OCI-LY7 (cell line): ENCODE data around the gene PPP1R3E. TPM values are rescaled to one million over a fixed set of nuclear protein-coding genes. Genes with fewer than 3 reads are reported as not detected.
A peak's percentile ranks its signal among the peaks of the same experiment; 100 is the strongest.
"Not testable (repeated sequence)": the region's sequence is repeated elsewhere in the genome, so short reads cannot be mapped to it uniquely, and the experiment has no call there.

Experiments
- BruUV-seq: library from RNA; stranded (reverse); fragments of 400-500 nt; replicated peaks from 2 replicates; lab custom pipeline; 2021; lab: Mats Ljungman, UMichigan
- CTCF ChIA-PET: fragments of 300-600 bp; sonication (Branson Sonifier 250); formaldehyde crosslinking; loops from one replicate; lab custom pipeline; 2022; ENCODE audit warnings: antibody characterized with exemption; ENCODE audit not compliant: unreplicated experiment; lab: Charles Lee
- POLR2A ChIA-PET: fragments of 300-600 bp; sonication (Branson Sonifier 250); formaldehyde crosslinking; loops from one replicate; lab custom pipeline; 2022; ENCODE audit warnings: antibody characterized with exemption; lab: Charles Lee
- DNase-seq: peaks from one replicate; pipeline ENCODE4 v3.0.0-alpha.2; 2015; ENCODE audit warnings: low spot score
- H2AFZ ChIP-seq: fragments of 200-600 bp; sonication (generic), shearing (Covaris generic); 2 replicates; pipeline ENCODE4 v1.6.1; 2014; ENCODE audit warnings: mild to moderate bottlenecking, antibody characterized with exemption, low read length, moderate library complexity
- H3K27ac ChIP-seq: fragments of 200-600 bp; sonication (generic); 2 replicates; pipeline ENCODE4 v1.5.1; 2014; ENCODE audit warnings: mixed run types, low read depth, mild to moderate bottlenecking, moderate library complexity, low read length, inconsistent platforms; ENCODE audit not compliant: poor library complexity, severe bottlenecking
- H3K36me3 ChIP-seq: fragments of 200-600 bp; sonication (generic); 2 replicates; pipeline ENCODE4 v1.6.1; 2014; ENCODE audit warnings: mild to moderate bottlenecking, antibody characterized with exemption, low read length, moderate library complexity, mixed read lengths; ENCODE audit not compliant: insufficient read depth
- H3K4me1 ChIP-seq: fragments of 200-600 bp; sonication (generic); 2 replicates; pipeline ENCODE4 v1.5.1; 2014; ENCODE audit warnings: mild to moderate bottlenecking, low read length; ENCODE audit not compliant: insufficient read depth, poor library complexity, severe bottlenecking
- H3K4me2 ChIP-seq: fragments of 200-600 bp; sonication (generic); 2 replicates; pipeline ENCODE4 v1.6.1; 2014; ENCODE audit warnings: mild to moderate bottlenecking, low read length
- H3K4me3 ChIP-seq: fragments of 200-600 bp; sonication (generic); 2 replicates; pipeline ENCODE4 v1.5.1; 2014; ENCODE audit warnings: mild to moderate bottlenecking, low read depth, low read length; ENCODE audit not compliant: poor library complexity, severe bottlenecking
- H3K79me2 ChIP-seq: fragments of 200-600 bp; sonication (generic); 2 replicates; pipeline ENCODE4 v1.6.1; 2016; ENCODE audit warnings: low read depth, mild to moderate bottlenecking, low read length, moderate library complexity, mixed read lengths; ENCODE audit not compliant: insufficient read depth
- H3K9me2 ChIP-seq: fragments of 200-600 bp; sonication (generic); 2 replicates; pipeline ENCODE4 v1.6.1; 2016; ENCODE audit warnings: mild to moderate bottlenecking, low read length, mixed read lengths; ENCODE audit not compliant: insufficient read depth
- H3K9me3 ChIP-seq: fragments of 200-600 bp; sonication (generic); 2 replicates; pipeline ENCODE4 v1.6.1; 2014; ENCODE audit warnings: mild to moderate bottlenecking, mixed run types, low read length, mixed read lengths
- H4K20me1 ChIP-seq: fragments of 200-600 bp; sonication (generic); 2 replicates; pipeline ENCODE4 v1.6.1; 2014; ENCODE audit warnings: mild to moderate bottlenecking, antibody characterized with exemption, low read length, moderate library complexity, mixed read lengths; ENCODE audit not compliant: insufficient read depth
- EZH2phosphoT487 ChIP-seq: fragments of 200-600 bp; sonication (generic); IDR thresholded peaks from 2 replicates; pipeline ENCODE4 v1.6.1; 2018; ENCODE audit warnings: low read depth, borderline replicate concordance, mild to moderate bottlenecking, mixed run types, antibody characterized with exemption, low read length, moderate library complexity, mixed read lengths
- intact Hi-C: fragments of 100-400 bp; cut with micrococcal nuclease; formaldehyde crosslinking; loops from one replicate; pipeline ENCODE4 v1.10.0; 2022; ENCODE audit not compliant: unreplicated experiment
- total RNA-seq, 2 experiments: library from RNA; depleted of rRNA in 1 of 2; stranded (reverse); fragments of >200 nt in 1 of 2; shearing (Covaris generic) in 1 of 2; gene quantifications; 2 replicates each; pipeline ENCODE4 v1.2.3, GENCODE V29; 2014 to 2022
- TF ChIP-seq, protein P1 (sequence below): fragments of 200-600 bp; sonication (generic); conservative IDR thresholded peaks from 2 replicates; pipeline ENCODE4 v1.5.1; 2014; ENCODE audit warnings: mild to moderate bottlenecking, antibody characterized with exemption, low read length, moderate library complexity, mixed read lengths

PPP1R3E gene
- total RNA-seq, 2 experiments from 2014 or later, result 31.0 to 95.5 TPM

DNA sequence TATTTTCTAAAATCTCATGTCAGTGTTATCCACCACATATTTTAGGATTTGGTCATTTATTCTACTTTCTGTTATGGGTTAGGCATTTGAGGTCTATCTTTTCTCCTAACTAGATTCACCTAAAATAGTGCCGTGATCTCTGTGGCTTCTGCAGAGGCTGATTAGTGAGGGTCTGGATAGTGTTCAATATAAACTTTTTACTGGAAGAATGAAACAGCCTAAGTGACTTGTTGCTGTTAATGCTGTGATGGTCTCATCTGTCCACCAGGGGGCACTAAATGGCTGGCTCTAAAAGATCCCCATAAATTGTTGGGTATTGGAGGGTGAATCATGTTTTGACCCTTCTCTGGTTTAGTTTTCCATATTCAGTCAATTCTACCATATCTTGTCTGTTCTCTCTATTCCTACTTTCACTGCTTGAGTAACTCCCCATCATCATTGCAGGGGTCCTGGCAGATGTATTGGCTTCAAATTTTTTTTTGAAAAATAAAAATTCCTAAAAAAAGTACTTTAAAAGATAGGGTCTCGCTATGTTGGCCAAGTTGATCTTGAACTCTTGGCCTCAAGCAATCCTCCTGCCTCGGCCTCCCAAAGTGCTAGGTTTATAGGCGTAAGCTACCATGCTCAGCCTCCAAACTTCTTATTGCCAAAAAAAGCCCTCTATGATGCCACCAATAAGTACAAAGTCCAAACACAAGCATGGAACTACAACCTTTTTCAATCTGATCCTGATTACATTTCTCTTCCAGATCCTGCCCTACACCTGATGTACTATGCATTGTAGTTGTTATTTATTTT is 25.5 kb upstream of the PPP1R3E start:
- POLR2A ChIA-PET, result no interaction called here
- no peak for TF ChIP-seq EZH2phosphoT487
- TF ChIP-seq, protein P1, sequence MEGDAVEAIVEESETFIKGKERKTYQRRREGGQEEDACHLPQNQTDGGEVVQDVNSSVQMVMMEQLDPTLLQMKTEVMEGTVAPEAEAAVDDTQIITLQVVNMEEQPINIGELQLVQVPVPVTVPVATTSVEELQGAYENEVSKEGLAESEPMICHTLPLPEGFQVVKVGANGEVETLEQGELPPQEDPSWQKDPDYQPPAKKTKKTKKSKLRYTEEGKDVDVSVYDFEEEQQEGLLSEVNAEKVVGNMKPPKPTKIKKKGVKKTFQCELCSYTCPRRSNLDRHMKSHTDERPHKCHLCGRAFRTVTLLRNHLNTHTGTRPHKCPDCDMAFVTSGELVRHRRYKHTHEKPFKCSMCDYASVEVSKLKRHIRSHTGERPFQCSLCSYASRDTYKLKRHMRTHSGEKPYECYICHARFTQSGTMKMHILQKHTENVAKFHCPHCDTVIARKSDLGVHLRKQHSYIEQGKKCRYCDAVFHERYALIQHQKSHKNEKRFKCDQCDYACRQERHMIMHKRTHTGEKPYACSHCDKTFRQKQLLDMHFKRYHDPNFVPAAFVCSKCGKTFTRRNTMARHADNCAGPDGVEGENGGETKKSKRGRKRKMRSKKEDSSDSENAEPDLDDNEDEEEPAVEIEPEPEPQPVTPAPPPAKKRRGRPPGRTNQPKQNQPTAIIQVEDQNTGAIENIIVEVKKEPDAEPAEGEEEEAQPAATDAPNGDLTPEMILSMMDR, result peak; percentile 98

DNA sequence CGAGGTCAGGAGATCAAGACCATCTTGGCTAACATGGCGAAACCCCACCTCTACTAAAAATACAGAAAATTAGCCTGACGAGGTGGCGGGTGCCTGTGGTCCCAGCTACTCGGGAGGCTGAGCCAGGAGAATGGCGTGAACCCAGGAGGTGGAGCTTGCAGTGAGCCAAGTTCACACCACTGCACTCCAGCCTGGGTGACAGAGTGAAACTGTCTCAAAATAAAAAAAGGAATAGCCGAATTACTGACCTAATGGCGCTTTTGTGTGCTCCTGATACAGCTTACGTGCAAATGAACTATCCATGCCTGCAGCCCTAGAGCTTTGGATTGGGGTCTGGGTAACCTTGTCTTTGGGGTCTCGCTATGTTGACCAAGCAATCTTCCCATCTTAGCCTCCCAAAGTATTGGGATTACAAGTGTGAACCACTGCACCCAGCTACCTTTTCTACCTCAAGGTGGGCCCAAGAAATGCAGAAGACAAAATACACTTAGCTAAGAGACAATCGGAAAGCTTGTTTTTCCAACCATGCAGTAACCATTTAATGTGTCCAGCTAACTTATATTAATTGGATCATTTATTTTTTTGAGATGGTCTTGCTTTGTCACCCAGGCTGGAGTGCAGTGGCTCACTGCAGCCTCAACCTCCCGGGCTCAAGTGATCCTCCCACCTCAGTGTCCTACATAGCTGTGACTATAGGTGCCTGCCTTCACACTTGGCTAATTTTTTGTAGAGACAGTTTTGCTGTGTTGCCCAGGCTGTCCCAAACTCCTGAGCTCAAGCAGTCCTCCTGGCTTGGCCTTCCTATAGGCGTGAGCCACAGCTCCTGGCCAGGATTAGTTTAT is 24.1 kb upstream of the PPP1R3E start:
- CTCF ChIA-PET, result interaction anchor here (0.5 kb wide), 1 partner anchor 167 kb away, joined by 4 read pairs; no protein-coding TSS in a partner anchor
- H3K4me2 ChIP-seq, result no peak overlapping the region
- no TSS peak for BruUV-seq
- H3K4me3 ChIP-seq, result no peak overlapping the region
- peaks cover 53% of the 10 kb centered on the region for H3K36me3 ChIP-seq
- no peak for TF ChIP-seq EZH2phosphoT487
- TF ChIP-seq, protein P1, result no peak
- peaks cover 15% of the 10 kb centered on the region for H3K4me1 ChIP-seq
- no peak for DNase-seq
- no peak overlapping the region for H3K27ac ChIP-seq
- no peak overlapping the region for H2AFZ ChIP-seq
- H3K9me2 ChIP-seq, result no peaks in the 10 kb centered on the region
- POLR2A ChIA-PET, result interaction anchor here (0.6 to 1.3 kb wide), 3 partner anchors 9 to 783 kb away, joined by 3 to 4 read pairs (median 3); partner anchors contain the start of gene PPP1R3E
- H4K20me1 ChIP-seq, result peaks cover 13% of the 10 kb centered on the region; the same call in 1 of the 2 replicates
- no peaks in the 10 kb centered on the region for H3K9me3 ChIP-seq
- intact Hi-C loops, result no loop called here
- H3K79me2 ChIP-seq, result peaks cover 23% of the 10 kb centered on the region

More for the DNA sequence above, 25.5 kb upstream of the PPP1R3E start:
- Histone ChIP-seq H4K20me1 (0 out of 2 replicates have a peak, but pooled peaks cover 6% of the 10 kb centered on the region), H3K9me3 (no peaks in the 10 kb centered on the region), H3K4me3 (no peak overlapping the region), H3K4me2 (no peak overlapping the region), H2AFZ (no peak overlapping the region), H3K4me1 (peaks cover 7% of the 10 kb centered on the region), H3K36me3 (peaks cover 40% of the 10 kb centered on the region), H3K9me2 (no peaks in the 10 kb centered on the region), H3K79me2 (peaks cover 9% of the 10 kb centered on the region), H3K27ac (no peak overlapping the region)
- CTCF ChIA-PET, result no interaction called here
- peak; percentile 78 for DNase-seq
- no TSS peak for BruUV-seq
- intact Hi-C loops, result loop anchor here (1.0 kb wide), 1 partner anchor 52 kb away; no protein-coding TSS in a partner anchor

DNA sequence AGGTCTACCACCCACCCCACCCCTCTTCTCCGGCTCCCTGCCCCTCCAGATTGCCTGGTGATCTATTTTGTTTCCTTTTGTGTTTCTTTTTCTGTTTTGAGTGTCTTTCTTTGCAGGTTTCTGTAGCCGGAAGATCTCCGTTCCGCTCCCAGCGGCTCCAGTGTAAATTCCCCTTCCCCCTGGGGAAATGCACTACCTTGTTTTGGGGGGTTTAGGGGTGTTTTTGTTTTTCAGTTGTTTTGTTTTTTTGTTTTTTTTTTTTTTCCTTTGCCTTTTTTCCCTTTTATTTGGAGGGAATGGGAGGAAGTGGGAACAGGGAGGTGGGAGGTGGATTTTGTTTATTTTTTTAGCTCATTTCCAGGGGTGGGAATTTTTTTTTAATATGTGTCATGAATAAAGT is 23.1 kb upstream of the PPP1R3E start:
- CTCF ChIA-PET, H3K4me3 ChIP-seq, DNase-seq, H3K9me2 ChIP-seq, BruUV-seq, H3K9me3 ChIP-seq, POLR2A ChIA-PET, H3K4me2 ChIP-seq, intact Hi-C loops, H2AFZ ChIP-seq, H3K27ac ChIP-seq: not testable (repeated sequence)
- H3K36me3 ChIP-seq, result peaks cover 53% of the 10 kb centered on the region
- peaks cover 23% of the 10 kb centered on the region for H3K79me2 ChIP-seq
- peaks cover 13% of the 10 kb centered on the region; the same call in 1 of the 2 replicates for H4K20me1 ChIP-seq
- peaks cover 15% of the 10 kb centered on the region for H3K4me1 ChIP-seq
